CD14-positive monocyte (primary cell): Measurements from ENCODE around the gene DSC3. TPM values are rescaled to one million over a fixed set of nuclear protein-coding genes. Genes with fewer than 3 reads are reported as not detected.

ENCODE experiments used
- DNase-seq, 3 donors: peaks; one replicate each; pipeline ENCODE4 v3.0.0-alpha.2; 2011 to 2022
- H2AFZ ChIP-seq: 2 replicates; pipeline ENCODE4 v1.6.0; 2012; ENCODE audit warnings: mild to moderate bottlenecking, low read depth, low read length, inconsistent platforms; ENCODE audit not compliant: insufficient read depth, poor library complexity, severe bottlenecking
- H3K27ac ChIP-seq, 2 donors: 1 replicate in 1 of 2; 2 replicates in 1 of 2; pipeline ENCODE4 v1.5.1; 2012 to 2013; ENCODE audit warnings: low read length in 2 of 2, control low read depth in 1 of 2, inconsistent platforms in 1 of 2, low read depth in 1 of 2, mild to moderate bottlenecking in 1 of 2
- H3K27me3 ChIP-seq, 2 donors: one replicate each; pipeline versions ENCODE4 v1.6.0 to v1.6.1; 2011 to 2013; ENCODE audit warnings: low read length in 2 of 2; ENCODE audit not compliant: control insufficient read depth in 2 of 2, insufficient read depth in 2 of 2
- H3K36me3 ChIP-seq, 2 donors: replicated peaks in 1 of 2; 1 replicate in 1 of 2; 2 replicates in 1 of 2; pipeline versions ENCODE4 v1.5.1 to v1.6.1; 2012 to 2013; ENCODE audit warnings: low read length in 2 of 2, control low read depth in 1 of 2, inconsistent platforms in 1 of 2, mild to moderate bottlenecking in 1 of 2; ENCODE audit not compliant: insufficient read depth in 2 of 2, control insufficient read depth in 1 of 2
- H3K4me1 ChIP-seq, 2 donors: 1 replicate in 1 of 2; 2 replicates in 1 of 2; pipeline versions ENCODE4 v1.5.1 to v1.6.1; 2012 to 2013; ENCODE audit warnings: low read length in 2 of 2, control low read depth in 1 of 2, inconsistent platforms in 1 of 2, mild to moderate bottlenecking in 1 of 2, moderate library complexity in 1 of 2; ENCODE audit not compliant: insufficient read depth in 2 of 2, control insufficient read depth in 1 of 2
- H3K4me2 ChIP-seq: replicated peaks from 2 replicates; pipeline ENCODE3; 2012; ENCODE audit warnings: low read length, moderate library complexity, mild to moderate bottlenecking; ENCODE audit not compliant: poor library complexity, severe bottlenecking; ENCODE audit errors: extremely low read depth
- H3K4me3 ChIP-seq, 3 experiments: fragments of 200-600 bp in 1 of 3; sonication (generic) in 1 of 3; replicated peaks in 1 of 3; 1 replicate in 2 of 3; 2 replicates in 1 of 3; pipeline ENCODE4 v1.5.1; 2011 to 2013; ENCODE audit warnings: low read length in 3 of 3, mild to moderate bottlenecking in 3 of 3, control low read depth in 2 of 3, low read depth in 2 of 3, inconsistent platforms in 1 of 3, moderate library complexity in 1 of 3
- H3K79me2 ChIP-seq: 2 replicates; pipeline ENCODE4 v1.6.0; 2012; ENCODE audit warnings: mild to moderate bottlenecking, control low read depth, inconsistent platforms, low read length, moderate library complexity; ENCODE audit not compliant: insufficient read depth
- H3K9ac ChIP-seq: 2 replicates; pipeline ENCODE4 v1.6.0; 2017; ENCODE audit warnings: low read length, mild to moderate bottlenecking; ENCODE audit not compliant: insufficient read depth, poor library complexity, severe bottlenecking
- H3K9me3 ChIP-seq, 2 donors: replicated peaks in 1 of 2; 1 replicate in 1 of 2; 2 replicates in 1 of 2; pipeline versions ENCODE4 v1.5.1 to v1.6.1; 2012 to 2013; ENCODE audit warnings: low read length in 2 of 2, control low read depth in 1 of 2; ENCODE audit not compliant: control insufficient read depth in 1 of 2, insufficient read depth in 1 of 2
- H4K20me1 ChIP-seq: 2 replicates; pipeline ENCODE4 v1.6.0; 2012; ENCODE audit warnings: mild to moderate bottlenecking, low read length, control low read depth, moderate library complexity; ENCODE audit not compliant: insufficient read depth
- H3K27ac Mint-ChIP-seq, 7 donors: one replicate each; pipeline ENCODE4 v1.8.0; 2020; ENCODE audit warnings: mild to moderate bottlenecking in 7 of 7, mixed read lengths in 7 of 7, moderate library complexity in 6 of 7, inconsistent platforms in 2 of 7
- H3K27me3 Mint-ChIP-seq, 3 donors: one replicate each; pipeline ENCODE4 v1.8.0; 2021 to 2022; ENCODE audit warnings: low read depth in 3 of 3, mild to moderate bottlenecking in 3 of 3, mixed read lengths in 3 of 3, moderate library complexity in 3 of 3, inconsistent platforms in 1 of 3
- H3K36me3 Mint-ChIP-seq, 2 donors: one replicate each; pipeline ENCODE4 v1.8.0; 2020; ENCODE audit warnings: mixed read lengths in 2 of 2, inconsistent platforms in 1 of 2, mild to moderate bottlenecking in 1 of 2
- H3K4me1 Mint-ChIP-seq: one replicate; pipeline ENCODE4 v1.8.0; 2020; ENCODE audit warnings: mild to moderate bottlenecking, mixed read lengths
- H3K4me3 Mint-ChIP-seq, 2 donors: one replicate each; pipeline ENCODE4 v1.8.0; 2020; ENCODE audit warnings: mild to moderate bottlenecking in 2 of 2, mixed read lengths in 2 of 2, moderate library complexity in 1 of 2
- H3K9me3 Mint-ChIP-seq, 7 donors: one replicate each; pipeline ENCODE4 v1.8.0; 2020 to 2022; ENCODE audit warnings: mixed read lengths in 7 of 7, mild to moderate bottlenecking in 6 of 7, moderate library complexity in 6 of 7, inconsistent platforms in 2 of 7
- WGBS: methylation state at CpG from one replicate; pipeline ENCODE4 v1.1.5; 2013; ENCODE audit warnings: missing lambda C conversion rate; ENCODE audit not compliant: insufficient coverage; 5-methylcytosine and 5-hydroxymethylcytosine counted together
- intact Hi-C, 2 donors: fragments of 100-400 bp; cut with micrococcal nuclease; formaldehyde crosslinking; loops; one replicate each; pipeline versions ENCODE4 v1.15.0 to v1.15.1; 2023
- polyA plus RNA-seq, 3 donors: library from polyadenylated mRNA; depleted of rRNA in 1 of 3; unstranded in 2 of 3; stranded (reverse) in 1 of 3; fragments of 300-500 nt in 2 of 3; fragments of >200 nt in 1 of 3; fragmentation: Illumina TruSeq in 2 of 3; gene quantifications; 1 replicate in 2 of 3; 2 replicates in 1 of 3; pipeline ENCODE4 v1.2.3, GENCODE V29; 2012 to 2021
- TF ChIP-seq, protein P1 (sequence below): fragments of 200-600 bp; IDR thresholded peaks from one replicate; pipeline ENCODE4 v1.8.0; 2022; ENCODE audit warnings: antibody characterized with exemption, mild to moderate bottlenecking

Gene DSC3
- polyA plus RNA-seq, 3 donors, result not detected

GRCh38 chr18:31070206-31070605, 27.7 kb upstream of the DSC3 start:
- no peaks in the 10 kb centered on the region for H3K79me2 ChIP-seq
- Mint-ChIP-seq H3K27me3 (no peaks in the 10 kb centered on the region), H3K36me3 (peaks cover 3 to 5% of the 10 kb centered on the region in 2 donors), H3K4me1 (no peaks in the 10 kb centered on the region), H3K9me3 (peaks cover 0 to 4% (median 0%) of the 10 kb centered on the region in 7 donors), H3K4me3 (no peak overlapping the region), H3K27ac (no peak overlapping the region)
- no CpG with 5 or more reads among the region's 3 CpGs for WGBS
- no peaks in the 10 kb centered on the region for H3K4me1 ChIP-seq
- H3K9me3 ChIP-seq, result no peaks in the 10 kb centered on the region
- H3K9ac ChIP-seq, result no peak overlapping the region
- no peaks in the 10 kb centered on the region for H4K20me1 ChIP-seq
- no peak overlapping the region for H3K4me3 ChIP-seq
- no peak overlapping the region for H2AFZ ChIP-seq
- no peaks in the 10 kb centered on the region for H3K27me3 ChIP-seq
- TF ChIP-seq, protein P1, sequence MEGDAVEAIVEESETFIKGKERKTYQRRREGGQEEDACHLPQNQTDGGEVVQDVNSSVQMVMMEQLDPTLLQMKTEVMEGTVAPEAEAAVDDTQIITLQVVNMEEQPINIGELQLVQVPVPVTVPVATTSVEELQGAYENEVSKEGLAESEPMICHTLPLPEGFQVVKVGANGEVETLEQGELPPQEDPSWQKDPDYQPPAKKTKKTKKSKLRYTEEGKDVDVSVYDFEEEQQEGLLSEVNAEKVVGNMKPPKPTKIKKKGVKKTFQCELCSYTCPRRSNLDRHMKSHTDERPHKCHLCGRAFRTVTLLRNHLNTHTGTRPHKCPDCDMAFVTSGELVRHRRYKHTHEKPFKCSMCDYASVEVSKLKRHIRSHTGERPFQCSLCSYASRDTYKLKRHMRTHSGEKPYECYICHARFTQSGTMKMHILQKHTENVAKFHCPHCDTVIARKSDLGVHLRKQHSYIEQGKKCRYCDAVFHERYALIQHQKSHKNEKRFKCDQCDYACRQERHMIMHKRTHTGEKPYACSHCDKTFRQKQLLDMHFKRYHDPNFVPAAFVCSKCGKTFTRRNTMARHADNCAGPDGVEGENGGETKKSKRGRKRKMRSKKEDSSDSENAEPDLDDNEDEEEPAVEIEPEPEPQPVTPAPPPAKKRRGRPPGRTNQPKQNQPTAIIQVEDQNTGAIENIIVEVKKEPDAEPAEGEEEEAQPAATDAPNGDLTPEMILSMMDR, result no peak
- DNase-seq, result no peak
- H3K4me2 ChIP-seq, result no peak overlapping the region
- no peak overlapping the region for H3K27ac ChIP-seq
- H3K36me3 ChIP-seq, result no peaks in the 10 kb centered on the region
- intact Hi-C loops, result no loop called here

GRCh38 chr18:31066266-31066665, 23.7 kb upstream of the DSC3 start:
- Histone ChIP-seq H3K4me1 (no peaks in the 10 kb centered on the region), H3K36me3 (no peaks in the 10 kb centered on the region), H3K27ac (no peak overlapping the region), H3K79me2 (no peaks in the 10 kb centered on the region), H3K27me3 (no peaks in the 10 kb centered on the region), H3K9me3 (no peaks in the 10 kb centered on the region), H3K4me3 (no peak overlapping the region), H3K4me2 (no peak overlapping the region), H3K9ac (no peak overlapping the region), H4K20me1 (no peaks in the 10 kb centered on the region), H2AFZ (no peak overlapping the region)
- H3K9me3 Mint-ChIP-seq, result peaks cover 0 to 1% (median 0%) of the 10 kb centered on the region in 7 donors
- peaks cover 0 to 2% (median 2%) of the 10 kb centered on the region in 3 donors for H3K27me3 Mint-ChIP-seq
- no peak for DNase-seq
- TF ChIP-seq, protein P1, result no peak
- no CpG with 5 or more reads among the region's 1 CpG for WGBS
- intact Hi-C loops, result no loop called here
- H3K27ac Mint-ChIP-seq, result no peak overlapping the region
- H3K4me1 Mint-ChIP-seq, result no peaks in the 10 kb centered on the region
- peaks cover 3 to 5% of the 10 kb centered on the region in 2 donors for H3K36me3 Mint-ChIP-seq
- no peak overlapping the region for H3K4me3 Mint-ChIP-seq
